GM03348 (cell line): Measurements from ENCODE around the gene UROD.
"Not testable (repeated sequence)": the region's sequence is repeated elsewhere in the genome, so short reads cannot be mapped to it uniquely, and the experiment has no call there.

Experiments
- DNase-seq: peaks from one replicate; pipeline ENCODE4 v3.0.0; 2012; ENCODE audit warnings: low spot score

Gene UROD

DNA sequence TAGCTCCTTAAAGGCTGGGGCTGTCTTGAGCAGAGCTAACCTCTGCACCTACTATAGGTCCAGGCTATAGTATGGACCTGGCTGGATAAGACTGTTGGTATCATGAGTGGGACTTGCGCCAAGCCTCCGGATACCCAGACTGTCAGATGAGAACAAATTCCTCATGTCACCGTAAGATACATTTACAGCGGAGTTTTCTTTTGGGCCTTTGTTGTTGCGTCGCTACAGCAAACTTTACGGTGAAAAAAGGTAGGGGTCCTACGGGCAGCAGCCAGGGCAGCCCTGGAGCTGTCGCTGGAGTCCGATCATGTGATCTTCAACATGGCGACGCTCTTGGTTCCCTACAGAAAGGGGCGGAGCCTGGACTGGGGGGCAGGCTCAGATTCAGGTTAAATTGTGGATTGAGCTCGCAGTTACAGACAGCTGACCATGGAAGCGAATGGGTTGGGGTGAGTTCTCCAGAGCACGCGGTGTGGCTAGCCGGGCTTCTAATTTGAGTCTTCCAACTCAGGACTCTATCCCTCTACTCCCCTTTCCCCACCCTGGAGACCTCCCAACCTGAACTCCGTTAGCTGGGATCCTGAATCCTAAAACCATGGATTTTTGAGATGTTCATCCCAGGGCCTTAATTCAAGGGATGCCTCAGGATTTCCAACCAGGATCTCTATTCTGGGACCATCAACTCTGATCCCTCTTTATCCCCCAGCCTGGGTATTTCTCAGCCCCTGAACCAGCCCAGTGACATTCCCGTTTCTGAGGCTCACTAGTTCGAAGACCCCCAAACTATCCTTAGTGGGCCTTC is at the start of gene UROD:
TSS of gene UROD (plus strand) at position 418 of the 802 bp plus-strand sequence. CDS start at position 430, 12 bp downstream.
- DNase-seq, result peak; percentile 97

DNA sequence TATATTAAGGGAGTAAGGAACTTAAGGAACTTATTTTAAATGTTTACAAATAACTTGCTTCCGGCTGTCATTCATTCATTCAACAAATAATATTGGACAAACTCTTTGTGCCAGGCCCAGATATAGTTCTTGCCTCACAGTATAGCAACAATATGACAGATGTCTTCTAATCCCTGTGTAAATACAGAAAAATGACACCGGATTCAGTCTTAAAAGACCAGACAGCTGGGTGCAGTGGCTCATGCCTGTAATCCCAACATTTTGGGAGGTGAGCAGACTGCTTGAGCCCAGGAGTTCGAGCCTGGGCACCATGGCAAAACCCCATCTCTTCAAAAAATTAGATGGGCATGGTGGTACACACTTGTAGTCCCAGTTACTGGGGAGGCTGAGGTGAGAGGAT is 49.3 kb upstream of the UROD start:
- DNase-seq, result no peak

DNA sequence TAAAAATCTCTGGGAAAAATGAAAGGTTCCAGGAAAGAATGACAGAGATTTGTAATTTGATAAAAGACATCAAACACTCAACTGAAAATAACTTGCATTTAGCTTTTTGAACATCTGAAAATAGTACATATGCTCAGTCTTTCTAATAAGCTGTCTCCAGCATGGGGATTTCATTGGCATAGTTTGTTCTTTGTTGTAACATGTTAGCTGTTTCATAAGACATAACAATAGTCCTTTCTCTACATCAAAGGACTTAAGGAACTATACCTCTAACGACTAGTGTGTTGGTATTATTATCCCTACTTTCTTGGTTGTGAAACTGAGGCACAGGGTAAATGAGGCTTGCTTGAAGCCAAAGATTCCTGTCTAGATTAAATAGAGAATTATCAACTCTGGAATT is 47.7 kb upstream of the UROD start:
- no peak for DNase-seq

DNA sequence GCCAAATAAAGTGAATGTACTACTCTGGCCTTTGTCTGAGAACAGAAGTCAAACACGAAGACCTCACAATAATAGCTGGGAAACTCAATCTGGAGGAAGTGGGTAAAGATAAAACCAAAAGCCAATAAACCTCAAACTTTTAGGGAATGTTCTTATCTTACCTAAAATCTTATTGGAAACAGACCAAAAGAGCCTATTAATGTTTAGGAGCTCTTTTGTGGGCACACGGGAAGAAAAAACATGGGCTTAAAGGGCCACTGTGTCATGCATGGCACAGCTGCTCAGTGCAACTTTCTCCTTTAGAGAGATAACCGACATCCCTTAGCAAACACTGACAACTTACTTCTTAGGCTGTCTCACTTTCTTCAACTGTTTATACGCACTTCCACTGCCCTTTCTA is 41.7 kb upstream of the UROD start:
- peak; percentile 36 for DNase-seq

DNA sequence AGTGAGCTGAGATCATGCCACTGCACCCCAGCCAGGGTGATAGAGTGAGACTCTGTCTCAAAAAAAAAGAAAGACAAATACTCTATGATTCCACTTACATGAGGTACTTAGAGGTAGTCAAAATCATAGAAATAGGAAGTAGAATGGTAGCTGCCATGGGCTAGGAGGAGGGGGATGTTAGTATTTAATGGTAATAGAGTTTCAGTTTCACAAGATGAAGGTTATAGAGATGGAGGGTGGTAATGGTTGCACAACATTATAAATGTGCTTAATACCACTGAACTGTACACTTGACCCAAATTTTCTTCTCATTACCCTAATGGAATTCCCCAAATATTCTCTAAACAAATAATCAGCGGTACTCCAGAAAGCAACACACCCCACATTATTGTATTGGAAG is 38.4 kb upstream of the UROD start:
- DNase-seq, result no peak

DNA sequence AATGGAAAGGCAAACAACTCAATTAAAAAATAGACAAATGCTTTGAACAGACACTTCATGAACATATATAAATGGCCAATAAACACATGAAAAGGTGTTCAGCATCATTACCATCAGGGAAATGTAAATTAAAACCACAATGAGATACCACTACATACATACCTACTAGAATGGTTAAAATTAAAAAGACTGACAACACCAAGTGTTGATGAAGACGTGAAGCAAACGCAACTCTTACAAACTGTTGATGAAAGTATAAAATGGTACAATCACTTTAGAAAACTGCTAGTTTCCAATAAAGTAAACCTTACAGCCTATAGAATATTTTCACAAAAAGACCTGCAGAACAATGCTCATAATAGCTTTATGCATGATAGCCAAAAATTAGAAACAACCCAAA is 35.8 kb upstream of the UROD start:
- DNase-seq, result no peak

DNA sequence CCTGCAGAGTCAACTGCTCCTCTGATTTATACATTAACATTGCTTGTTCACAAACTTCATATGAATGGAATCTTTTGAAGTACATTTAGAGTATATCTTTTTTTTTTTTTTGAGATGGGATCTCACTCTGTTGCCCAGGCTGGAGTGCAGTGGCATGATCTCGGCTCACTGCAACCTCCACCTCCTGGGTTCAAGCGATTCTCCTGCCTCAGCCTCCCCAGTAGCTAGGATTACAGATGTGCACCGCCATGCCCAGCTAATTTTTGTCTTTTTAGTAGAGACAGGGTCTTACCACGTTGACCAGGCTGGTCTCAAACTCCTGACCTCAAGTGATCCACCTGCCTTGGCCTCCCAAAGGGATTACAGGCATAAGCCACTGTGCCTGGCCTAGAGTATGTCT is 34.7 kb upstream of the UROD start:
- DNase-seq, result not testable (repeated sequence)

DNA sequence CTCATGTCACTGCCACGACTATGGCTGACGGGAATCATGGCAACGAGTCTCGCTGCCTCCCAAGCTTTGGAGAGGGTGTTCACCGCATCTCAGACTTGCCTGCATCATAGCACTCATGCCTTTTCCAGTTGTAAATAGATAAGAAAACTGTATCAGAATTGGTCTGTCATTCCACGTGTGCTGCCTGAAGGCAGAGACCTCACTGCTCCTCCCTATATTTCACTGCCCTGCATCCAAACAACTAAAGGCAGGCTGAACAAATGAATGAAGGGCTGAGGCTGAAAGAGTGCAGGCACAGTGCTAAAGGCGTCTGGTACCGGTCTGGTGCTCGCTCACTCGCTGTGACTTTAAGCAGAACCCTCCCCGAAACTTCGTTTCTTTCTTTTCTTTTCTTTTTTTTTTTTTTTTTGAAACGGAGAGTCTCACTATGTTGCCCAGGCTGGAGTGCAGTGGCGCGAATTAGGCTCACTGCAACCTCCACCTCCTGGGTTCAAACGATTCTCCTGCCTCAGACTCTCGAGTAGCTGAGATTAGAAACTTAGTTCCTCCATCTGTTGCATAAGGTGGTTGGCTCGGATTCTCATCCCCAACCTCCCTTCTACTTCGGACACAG is 26.2 kb upstream of the UROD start:
- DNase-seq, result peak; percentile 16

DNA sequence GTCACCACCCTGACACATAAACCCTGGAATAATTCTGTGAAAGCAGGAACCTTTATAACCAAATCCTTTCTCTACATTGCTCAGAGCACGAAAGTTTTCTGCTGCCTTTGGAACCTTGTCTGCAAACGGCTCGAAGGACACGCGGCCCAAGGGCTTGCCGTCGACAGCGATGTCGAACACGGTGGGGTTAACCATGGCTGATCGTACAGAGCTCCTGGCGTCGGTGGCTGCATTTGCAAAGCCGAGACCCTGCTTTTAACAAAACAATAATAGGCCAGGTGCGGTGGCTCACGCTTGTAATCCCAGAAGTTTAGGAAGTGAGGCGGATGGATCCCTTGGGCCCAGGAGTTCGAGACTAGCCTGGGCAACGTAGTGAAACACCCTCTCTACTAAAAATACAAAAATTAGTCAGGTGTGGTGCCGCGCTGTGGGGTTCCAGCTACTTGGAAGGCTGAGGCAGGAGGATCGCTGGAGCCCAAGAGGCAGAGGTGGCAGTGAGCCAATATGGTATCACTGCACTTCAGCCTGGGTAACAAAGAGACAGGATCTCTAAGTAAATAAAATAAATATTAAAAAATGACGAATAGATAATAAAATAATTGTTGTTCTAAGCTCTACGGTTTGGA is 23.4 kb upstream of the UROD start:
- no peak for DNase-seq

DNA sequence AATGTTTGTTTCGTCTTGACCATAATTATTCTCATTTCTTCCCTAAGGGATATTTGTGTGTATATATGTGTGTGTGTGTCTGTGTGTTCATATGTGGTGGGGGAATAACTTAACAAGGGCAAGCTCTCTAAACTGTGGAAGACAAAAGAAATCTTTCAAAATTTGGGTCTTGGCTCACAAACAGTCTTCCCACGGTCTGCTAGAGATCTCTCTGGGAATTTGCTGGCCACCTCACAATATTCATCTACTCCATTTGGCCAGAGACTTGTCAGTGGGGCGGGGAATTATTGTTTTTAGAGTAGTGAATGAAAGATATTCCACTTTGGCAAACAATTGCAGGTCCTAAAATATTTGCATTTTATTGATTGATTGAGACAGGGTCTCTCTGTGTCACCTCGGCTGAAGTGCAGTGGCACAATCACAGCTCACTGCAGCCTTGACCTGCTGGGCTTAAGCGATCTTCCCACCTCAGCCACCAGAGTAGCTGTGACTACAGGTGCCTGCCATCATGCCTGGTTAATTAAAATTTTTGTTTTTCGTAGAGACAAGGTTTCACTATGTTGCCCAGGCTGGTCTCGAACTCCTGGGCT is 17.6 kb upstream of the UROD start:
- DNase-seq, result no peak

DNA sequence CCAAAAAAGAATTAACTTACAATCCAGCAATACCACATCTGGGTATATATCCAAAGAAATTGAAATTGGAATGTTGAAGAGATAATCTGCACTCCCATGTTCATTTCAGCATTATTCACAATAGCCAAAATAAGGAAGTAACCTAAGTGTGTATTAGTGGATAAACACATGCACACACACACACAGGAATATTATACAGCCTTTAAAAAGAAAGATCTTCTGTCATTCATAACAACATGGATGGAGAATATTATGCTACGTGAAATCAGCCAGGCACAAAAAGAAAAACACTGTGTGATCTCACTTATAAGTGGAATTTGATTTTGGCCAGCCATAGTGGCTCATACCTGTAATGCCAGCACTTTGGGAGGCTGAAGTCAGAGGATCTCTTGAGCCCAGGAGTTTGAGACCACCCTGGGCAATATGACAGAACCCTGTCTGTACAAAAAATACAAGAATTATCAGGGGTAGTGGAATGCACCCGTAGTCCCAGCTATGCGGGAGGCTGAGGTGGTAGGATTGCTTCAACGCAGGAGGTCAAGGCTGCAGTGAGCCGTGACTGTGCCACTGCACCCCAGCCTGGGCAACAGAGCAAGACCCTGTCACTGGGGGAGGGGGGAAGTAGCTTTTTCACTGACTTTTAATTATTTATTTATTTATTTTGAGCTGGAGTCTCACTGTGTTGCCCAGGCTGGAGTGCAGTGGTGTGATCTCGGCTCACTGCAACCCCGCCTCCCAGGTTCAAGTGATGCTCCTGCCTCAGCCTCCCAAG is 16.4 kb upstream of the UROD start:
- no peak for DNase-seq

DNA sequence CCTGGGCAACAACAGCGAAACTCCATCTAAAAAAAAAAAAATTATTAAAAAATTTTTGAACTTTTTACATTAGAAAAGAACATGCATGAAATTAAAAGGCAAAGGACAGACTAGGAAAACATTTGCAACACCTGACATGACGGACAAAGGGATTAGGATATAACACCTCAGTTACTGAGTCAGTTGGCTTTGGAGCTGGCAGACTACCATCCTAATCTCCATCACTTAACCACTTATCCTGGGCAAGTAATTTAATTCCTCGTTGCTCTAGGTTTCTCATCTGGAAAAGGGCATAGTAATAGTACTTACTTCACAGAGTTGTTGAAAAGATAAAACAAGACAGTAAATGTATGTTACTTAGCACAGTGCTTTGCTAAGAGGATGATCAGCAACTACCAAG is 12.8 kb upstream of the UROD start:
- DNase-seq, result no peak

DNA sequence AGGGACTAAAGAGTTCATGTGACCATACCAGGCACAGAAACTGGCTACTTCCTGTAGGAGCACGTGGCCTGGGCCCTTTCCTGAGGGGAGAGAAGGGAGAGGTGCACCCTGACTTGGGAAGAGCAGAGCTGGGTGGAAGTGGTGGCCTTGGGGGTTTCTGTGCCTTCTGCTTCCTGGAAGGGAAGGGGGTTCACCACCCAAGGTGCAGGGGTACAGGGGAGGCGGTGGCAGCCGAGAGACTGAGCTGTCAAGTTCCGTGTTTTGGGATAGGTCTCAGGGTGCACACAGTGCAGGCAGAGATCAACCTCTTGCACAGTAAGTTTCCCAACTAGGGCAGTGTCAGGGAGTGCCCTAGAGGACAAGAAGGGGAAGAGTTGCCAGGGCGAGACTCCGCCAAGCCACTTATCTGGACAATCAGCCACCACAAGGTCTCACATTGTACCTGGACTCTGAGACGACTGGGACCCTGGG is 11.0 kb upstream of the UROD start:
- no peak for DNase-seq

DNA sequence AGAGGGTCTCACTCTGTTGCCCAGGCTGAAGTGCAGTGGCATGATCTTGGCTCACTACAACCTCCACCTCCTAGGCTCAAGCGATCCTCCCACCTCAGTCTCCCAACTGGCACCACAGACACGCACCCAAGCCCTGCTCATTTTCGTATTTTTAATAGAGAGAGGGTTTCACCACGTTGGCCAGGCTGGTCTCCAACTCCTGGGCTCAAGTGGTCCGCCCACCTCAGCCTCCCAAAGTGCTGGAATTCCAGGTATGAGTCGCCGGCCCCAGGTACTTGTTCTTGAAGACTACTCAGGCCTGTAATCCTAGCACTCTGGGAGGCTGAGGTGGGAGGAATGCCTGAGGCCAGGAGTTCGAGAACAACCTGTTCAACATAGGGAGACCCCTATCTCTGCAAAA is 10.5 kb upstream of the UROD start:
- DNase-seq, result not testable (repeated sequence)

DNA sequence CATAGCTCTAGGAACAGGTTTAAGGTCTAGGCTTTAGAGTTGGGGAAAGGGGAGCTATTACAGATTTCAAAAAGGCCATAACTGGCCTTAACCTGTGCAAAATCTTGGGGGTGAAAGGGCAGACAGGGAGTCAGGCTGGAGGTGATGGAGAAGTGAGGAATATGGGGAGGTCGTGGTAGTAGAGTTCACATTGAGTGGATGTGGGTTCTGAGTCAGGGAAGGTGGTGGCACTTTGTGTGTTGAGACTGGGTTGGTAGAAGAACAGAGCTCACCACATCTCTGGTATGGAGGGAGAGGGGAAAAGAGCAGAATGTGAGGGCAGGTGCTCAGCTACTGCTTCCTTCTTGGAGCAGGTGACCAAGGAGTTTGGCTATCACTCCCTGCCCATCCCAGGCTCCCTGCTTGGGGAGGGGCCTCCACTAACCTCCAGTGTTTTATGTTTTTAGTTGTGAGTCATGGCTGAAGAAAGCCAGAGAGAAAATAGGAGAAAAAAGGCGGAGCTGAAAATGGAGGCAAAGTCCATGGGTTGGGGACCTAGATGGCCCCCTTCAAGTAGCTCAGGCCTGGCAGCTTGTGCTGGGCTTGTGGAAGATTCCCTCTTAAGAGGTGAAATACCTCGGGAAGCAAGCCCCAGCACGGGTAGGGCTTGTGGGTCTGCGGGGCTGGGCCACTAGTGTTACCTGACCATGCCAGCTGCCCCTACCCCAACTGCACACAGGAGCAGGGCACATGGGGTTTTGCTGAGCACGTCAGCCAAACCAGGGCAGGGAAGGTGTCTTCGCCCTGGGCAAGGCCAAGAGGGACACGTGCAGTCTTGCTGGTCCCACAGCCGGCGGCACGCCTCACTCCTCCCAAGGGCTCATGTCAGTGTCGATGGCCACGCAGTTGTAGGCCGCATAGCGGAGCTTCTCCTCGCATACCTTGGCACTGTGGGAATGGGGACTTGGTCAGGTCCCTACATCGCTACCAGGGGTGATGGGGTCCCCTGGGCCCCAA is 9.1 kb upstream of the UROD start:
- no peak for DNase-seq

DNA sequence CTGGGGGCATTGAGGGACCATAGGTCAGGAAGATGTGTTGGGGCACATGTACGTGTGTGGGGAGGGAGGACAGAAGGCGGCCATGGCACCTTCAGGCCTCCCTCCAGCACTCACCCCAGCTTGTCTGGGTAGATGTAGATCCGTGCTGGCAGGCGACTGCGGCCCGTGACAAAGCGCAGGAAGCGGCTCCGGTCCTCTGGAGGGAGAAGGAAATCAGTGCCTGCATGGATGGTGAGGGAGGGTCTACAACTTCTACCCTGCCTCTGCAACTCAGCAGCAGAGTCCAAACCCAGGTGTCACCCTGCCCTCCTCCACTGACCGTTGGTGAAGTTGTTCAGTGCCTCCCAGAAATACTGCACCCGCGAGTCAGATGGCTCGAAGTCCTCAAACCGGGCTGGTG is 8.3 kb upstream of the UROD start:
- no peak for DNase-seq

DNA sequence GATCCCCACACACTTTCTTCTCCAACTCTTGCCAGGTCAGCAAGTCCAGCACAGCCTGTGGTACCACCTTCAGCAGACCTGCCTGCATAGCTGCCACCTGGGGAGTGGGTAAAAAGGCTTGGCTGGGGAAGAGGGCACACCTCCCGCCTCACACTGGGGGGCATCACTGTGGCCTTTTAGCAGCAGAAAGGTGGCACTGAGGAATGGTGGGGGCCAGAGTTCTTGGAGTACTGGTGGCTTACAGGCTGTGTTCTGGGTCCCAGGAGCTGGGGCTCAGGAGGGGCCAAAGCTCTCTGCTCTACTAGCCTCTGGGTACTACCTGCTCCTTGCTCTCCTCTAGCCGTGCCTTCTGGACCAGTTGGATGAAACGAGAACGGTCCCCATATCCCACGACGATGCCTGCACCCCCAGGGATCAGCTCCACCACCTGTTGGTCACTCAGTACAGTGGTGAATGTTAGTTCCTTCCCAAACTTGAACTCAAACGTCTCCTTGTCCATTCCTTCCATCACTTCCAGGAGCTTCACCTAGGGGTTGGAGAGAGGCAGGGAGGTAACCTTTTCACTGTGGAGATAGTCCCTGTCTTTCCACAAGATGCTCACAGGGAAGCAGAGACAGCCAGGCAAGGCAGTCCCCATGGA is 7.7 kb upstream of the UROD start:
- no peak for DNase-seq

DNA sequence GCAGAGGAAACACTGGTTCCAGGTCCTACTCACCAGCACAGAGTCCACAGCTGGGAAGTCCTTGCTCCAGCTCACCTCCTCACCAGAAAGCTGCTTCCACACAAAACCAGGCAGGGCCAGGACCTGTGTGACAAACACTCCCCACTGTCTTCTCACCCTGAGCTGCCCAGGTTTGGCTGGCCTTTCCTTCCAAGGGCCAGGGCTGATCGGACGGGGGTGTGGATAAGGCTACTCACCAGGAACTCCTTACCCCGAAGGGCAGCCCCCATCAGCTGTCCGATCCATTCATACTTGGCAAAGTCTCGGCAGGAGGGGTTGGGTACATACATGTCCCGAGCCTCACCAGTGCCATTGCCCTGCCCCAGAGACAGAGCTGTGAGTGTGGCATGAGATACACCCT is 6.3 kb upstream of the UROD start:
- no peak for DNase-seq

DNA sequence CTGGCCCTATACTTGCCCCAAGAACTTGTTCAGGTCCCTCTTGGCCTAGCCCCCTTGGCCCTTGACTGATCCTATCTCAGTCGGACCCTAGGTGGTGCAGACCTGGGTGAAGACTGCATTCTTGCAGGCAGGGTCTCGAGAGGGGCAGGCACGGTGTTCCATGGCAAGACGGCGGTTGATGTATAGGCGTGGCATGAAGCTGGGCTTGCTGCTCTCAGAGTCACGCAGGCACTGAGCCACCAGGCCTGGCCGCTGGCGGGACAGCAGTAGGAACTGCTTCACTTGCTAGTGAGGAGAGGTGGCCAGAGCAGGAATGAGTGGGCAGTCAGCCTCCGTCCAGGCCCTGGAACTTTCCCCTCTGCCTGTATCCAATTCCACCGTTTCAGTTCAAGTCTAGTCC is 4.7 kb upstream of the UROD start:
- DNase-seq, result no peak

DNA sequence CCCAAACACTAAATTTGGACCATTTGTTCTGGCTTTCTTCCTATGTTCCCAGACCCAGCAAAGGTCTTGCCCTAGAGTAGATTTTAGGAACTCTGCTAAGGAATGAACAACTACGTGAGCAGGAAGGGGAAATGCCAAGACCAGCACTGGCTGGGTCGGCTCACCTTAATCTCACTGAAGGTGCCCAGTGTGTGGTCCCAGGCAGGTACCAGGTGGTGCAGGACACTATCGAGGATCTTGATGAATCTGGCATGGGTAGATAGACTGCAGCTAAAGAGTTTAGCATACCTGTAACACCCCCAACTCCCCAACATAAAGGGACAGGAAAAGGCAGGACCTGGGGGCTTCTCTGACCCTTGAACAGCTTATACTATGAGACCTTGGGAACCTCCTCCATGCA is 4.0 kb upstream of the UROD start:
- no peak for DNase-seq
